ENCODE measurements around the gene COL2A1.

GRCh38 chr12:47993491-47993890 is 10.8 kb downstream of the COL2A1 start:
- TF ChIP-seq CTCF (IDR thresholded peaks at IDR 0.05), result no peak
- no peak for TF ChIP-seq EZH2 (IDR thresholded peaks at IDR 0.05)
- no peak for TF ChIP-seq EZH2phosphoT487 (IDR thresholded peaks at IDR 0.05)

Measured in neural progenitor cell (in vitro differentiated cells).